ENCODE data around the gene ZNF732.
"Not testable (repeated sequence)": the region's sequence is repeated elsewhere in the genome, so short reads cannot be mapped to it uniquely, and the experiment has no call there.

ZNF732 gene

DNA sequence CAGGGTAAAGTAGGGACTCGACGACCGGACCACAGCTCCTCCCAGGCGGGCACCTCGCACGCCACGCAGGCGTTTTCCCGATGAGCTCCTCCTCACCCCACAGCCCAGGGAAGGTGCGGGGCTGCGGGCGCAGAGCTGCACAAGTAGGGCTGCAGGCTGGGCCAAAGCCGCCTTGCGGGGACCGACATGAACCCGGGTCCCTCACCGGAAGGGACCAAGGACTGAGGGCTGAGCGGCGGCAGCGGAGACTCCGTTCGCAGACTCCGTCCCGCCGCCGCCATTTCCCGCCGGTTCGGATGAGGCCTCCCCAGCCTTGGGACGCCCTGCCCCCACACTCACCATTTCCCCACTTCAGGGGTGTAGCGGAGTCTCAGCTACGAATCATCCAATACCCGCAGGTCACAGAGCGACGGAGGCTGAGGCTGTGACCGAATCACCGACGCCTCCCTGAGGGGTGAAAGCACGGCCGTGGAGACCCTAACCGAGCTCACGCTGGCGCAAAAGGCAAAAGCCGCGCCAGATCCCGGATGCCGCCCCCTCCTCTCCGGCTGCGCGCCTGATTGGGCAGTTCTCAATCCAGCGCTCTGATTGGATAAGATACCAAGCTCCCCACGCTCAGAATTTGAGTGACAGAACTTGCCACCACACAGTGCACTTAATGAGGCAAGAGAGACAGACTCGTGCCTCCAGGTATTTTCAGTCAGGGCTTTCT, at the start of gene ZNF732:
Gene ZNF732 (minus strand): TSS at position 506 of the 712 bp plus-strand sequence. CDS start 164 bp downstream, at position 342.
- DNase-seq (ENCODE audit: low spot score) = no peak

DNA sequence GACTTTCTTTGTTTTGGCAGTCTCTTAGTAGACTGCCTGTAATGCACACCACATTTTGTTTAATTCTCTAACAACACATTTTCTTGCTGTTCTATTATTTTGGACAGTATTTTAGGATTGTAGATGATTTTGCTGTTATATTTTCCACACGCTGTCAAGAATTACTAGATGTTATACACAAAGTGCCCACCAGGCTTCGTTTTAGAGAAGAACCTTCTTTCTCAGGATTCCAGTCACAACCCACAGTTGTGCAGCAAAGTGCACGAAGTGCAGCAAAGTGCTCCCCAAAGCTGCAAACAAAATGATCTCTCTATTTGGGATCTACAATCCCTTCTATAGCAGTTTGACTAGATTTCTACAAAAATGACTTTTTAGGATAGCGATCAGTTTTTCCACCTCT, 34.7 kb upstream of the ZNF732 start:
- no peak for DNase-seq (ENCODE audit: low spot score)

DNA sequence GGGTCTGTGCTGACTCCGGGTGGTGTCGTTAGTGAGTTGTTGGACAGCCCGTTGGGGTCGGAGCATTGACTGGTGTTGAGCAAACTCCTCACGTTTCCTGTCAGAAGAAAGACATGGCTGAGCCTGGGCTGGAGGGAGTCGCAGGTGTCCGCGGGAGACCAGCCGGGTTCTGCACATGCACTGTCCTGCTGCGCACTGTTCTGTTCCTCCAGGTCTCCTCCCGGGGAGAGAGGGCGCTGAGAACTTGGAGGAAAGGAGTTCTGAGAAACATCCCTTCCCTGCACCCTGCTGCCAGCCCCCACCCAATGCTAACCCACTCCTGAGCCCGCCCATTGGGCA, 33.5 kb upstream of the ZNF732 start:
- DNase-seq (ENCODE audit: low spot score) = no peak

- no peak for DNase-seq (ENCODE audit: low spot score)
Measured at GRCh38 chr4:337932-338758, 32.9 kb upstream of the ZNF732 start.

DNA sequence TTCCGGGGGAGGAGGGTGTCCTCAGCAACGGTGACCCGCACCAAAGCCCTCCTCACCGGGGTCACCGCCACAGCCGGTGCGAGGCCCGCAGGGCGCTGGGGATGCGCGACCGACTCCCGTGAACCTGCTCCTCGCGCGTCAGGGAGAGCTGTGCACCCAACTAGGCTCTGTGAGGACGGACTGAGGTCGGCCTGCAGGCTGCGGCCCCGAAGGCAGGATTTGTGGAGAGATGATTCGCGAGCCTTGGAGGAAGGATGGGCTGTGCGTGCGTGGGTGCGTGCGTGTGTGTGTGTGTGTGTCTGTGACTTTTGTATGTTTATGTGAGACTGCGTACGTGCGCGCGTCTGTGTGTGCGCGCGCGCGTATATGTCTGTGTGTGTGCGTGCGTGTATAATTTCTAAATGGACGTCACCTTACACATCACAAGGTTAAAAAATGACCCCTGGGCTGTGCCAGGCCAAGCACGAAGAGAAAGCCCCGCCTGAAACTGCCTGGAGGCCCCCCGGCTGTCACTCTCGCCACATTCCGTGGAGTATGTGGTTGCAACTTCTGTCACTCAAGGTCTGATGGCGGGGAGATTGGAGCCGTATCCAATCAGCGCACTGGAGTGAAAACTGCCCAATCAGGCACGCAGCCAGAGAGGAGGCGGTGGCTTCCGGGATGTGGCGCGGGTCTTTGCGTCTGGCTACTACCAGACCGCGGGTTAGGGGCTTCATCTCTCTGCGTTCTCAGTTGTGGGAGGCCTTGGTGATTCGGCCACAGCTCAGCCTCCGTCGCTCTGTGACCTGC, 32.1 kb upstream of the ZNF732 start, which contains the start of gene ZNF141:
Gene ZNF141 (plus strand): TSS at position 672 of the 789 bp plus-strand sequence. CDS start 170 bp downstream, outside the sequence.
- DNase-seq (ENCODE audit: low spot score) = peak; percentile 26

DNA sequence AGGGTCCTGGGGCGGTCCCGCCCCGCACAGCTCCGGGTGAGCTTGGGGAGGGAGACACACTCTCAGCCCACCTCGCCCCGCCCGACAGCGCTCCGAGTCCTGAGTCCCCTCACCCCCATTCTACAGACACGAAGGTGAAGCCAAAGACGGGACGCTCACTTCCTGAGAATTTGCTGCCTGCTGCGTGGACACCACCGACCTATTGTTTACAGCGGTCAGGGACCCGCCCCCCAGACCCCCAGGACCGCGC, 31.5 kb upstream of the ZNF732 start:
- DNase-seq (ENCODE audit: low spot score) = no peak

DNA sequence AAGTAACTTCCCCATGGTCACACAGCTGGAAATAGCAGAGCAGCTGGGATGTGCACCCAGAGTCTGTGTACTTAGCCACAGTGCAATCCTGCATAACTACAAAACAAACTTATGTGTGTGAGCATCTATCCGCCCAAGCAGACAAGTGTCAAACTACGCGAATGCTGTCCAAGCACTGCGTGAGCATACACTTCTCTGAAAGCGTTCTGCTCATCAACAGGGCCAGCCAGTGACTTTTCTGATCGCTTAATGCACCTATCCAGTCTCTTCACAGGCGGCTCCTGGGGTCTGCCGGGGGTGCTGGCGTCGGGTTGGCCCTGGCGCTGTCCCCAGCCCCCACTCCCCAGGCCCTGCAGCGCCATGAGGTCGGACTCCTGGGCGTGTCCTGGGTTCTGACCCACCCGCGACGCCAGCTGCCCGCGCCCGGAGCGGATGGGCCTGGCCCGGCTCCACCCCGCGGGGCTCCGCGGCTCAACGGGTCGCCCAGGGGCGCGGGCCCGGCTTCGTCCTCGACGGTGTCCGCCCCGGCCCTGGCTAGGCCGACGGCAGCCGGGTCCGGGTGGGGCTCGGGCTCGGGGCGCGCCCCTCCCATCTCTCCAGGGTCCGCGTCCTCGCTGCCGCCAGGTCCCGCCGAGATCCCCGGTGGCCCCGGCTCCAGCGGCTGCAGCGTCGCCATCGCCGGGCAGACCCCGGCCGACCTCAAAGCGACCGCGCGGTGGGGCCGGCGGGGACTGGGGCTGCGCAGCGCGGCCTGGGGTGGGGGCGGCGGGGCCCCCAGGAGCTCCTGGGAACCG, 31.0 kb upstream of the ZNF732 start:
- no peak for DNase-seq (ENCODE audit: low spot score)

GRCh38 chr4:335515-335914, 30.2 kb upstream of the ZNF732 start:
- DNase-seq (ENCODE audit: low spot score) = no peak

DNA sequence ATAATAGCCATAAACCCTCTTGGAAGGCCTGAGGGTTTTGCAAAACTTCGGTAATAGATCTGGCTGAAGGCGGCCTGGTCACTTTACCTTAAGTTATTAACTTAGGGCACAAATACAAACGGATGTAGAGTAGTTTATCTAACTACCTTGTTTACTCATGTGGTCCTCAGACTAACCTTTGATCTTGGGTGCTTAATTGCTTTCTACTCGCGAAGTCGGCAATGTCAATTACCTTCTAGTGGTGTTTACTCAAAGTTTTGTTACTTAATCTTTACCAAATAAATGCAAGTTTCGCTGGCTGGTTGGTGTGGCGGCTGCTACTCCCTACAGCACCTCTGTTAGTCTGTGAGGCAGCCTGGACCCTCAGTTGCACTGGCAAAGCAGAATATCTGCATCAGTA, 23.5 kb upstream of the ZNF732 start:
- DNase-seq (ENCODE audit: low spot score) = no peak

DNA sequence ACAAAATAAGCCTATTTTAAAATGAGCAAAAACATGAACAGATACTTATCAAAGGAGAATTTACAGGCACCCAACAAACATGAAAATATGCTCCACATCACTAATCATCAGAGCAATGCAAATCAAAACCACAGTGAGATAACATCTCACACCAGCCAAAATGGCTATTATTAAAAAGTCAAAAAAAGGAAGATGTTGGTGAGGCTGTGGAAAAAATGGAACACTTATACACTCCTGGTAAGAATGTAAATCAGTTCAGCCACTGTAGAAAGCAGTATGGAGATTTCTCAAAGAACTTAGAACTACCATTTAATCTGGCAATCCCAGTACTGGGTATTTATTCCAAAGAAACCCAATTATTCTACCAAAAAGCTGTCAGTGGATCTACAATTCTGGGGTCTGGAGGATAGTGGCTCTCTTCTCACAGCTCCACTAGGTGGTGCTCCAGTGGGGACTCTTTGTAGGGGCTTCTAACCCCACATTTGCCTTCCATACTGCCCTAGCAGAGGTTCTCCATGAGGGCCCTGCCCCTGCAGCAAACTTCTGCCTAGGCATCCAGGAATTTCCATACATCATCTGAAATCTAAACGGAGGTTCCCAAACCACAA, 9.1 kb upstream of the ZNF732 start:
- DNase-seq (ENCODE audit: low spot score) = no peak

GRCh38 chr4:309807-310206, 4.5 kb upstream of the ZNF732 start:
- no peak for DNase-seq (ENCODE audit: low spot score)

DNA sequence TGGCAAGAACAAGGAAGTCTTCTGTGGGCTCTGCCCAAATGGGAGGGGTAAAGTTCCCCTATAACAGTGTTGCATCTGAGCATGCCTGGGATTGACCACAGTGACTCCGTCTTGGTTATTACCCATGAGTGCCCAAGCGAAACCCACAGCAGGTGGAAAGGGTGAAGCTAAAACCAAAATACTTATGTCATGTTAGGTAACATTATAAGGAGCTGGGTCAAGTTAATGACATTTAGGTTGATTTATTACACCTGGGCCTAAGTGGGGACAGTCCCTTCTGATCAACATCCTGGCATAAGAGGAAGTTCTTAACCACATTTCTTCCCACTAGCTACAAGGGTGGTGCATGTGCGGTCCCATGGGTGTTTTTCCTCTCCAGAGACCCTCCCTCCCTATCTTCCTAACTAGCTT, 1.3 kb upstream of the ZNF732 start:
- DNase-seq (ENCODE audit: low spot score) = no peak

DNA sequence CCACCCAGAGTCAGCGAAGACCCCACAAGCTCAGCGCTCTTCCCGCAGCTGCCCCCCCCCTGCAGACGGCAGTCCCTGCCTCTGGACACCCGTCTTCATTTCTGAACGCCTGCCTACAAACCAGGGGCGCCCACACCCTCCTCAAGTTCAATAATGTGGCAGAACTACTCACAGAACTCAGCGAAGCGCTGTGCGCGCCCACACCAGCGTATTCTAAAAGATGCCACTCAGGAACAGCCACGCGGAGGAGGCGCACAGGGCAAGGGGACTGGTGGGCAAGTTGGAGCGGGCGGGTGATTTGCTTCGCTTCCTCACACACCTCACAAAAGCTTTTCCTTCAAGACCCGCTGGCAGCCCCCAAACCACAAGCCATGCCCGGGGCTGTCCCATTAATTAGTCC, 758 bp downstream of the ZNF732 start:
- not testable (repeated sequence) for DNase-seq (ENCODE audit: low spot score)

DNA sequence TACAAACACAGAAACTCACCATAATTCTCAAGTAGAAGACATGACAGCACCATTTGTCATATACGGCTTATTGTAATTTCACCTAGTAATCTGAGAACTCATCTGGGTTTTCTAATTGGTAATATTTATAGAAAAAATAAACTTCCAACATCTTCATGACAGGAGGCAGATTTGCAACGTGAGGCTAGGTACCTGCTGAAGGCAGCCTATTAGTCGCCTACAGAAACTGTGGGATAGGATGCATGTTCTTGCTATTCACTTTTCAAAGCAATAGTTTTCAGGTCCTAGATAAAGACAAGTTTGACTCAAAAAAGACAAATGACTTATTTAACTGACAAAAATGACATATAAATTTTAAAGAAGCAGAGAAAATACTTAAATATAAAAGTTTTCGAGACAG, 2.9 kb downstream of the ZNF732 start:
- no peak for DNase-seq (ENCODE audit: low spot score)

- DNase-seq (ENCODE audit: low spot score) = no peak
Measured at GRCh38 chr4:294732-295131, 10.5 kb downstream of the ZNF732 start.

- DNase-seq (ENCODE audit: low spot score) = peak; percentile 0
Measured at GRCh38 chr4:288891-289290, 16.4 kb downstream of the ZNF732 start.

DNA sequence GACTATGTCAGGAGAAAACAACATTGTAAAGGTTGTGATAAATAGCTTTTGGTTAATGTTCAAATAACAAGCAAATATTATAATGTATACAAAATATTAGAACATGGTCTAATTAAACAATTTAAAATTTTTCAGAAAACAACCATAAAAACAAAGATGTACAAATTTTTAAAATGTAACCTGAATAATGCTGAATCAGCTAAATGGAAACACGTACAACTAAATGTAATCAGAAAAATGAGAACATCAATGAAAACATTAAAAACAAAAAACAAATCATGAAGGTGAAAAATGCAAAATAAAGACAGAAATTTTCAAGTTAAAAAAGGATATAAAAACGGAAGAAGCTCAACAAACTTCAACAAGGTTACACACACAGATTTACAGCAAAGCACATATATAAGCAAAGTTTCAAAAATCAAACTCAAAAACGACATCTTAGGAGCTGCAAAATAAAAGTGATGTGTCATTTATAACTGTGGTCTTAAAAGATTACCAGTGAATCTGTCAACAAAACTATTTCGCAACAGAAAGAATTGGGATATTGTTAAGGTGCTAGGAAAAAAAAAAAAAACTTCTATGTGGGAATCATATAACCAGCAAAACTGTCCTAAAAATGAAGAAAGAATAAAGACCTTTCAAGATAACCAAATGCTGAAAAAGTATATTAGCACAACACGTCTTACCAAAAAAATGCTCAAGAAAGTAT, 31.8 kb downstream of the ZNF732 start:
- no peak for DNase-seq (ENCODE audit: low spot score)

GRCh38 chr4:271492-272103, 33.7 kb downstream of the ZNF732 start:
- DNase-seq (ENCODE audit: low spot score) = no peak

GRCh38 chr4:259240-259639, 46.0 kb downstream of the ZNF732 start:
- DNase-seq (ENCODE audit: low spot score) = not testable (repeated sequence)

- DNase-seq (ENCODE audit: low spot score) = no peak
Measured at GRCh38 chr4:256492-256891, 48.8 kb downstream of the ZNF732 start.

All from COLO829 (cell line).